GM11168 (cell line): Measurements from ENCODE around the gene ITSN1.

Source experiments
- in situ Hi-C: fragments of 300-500 bp; cut with MboI; formaldehyde crosslinking; loops from one replicate; pipeline ENCODE4 v1.12.0; 2022; ENCODE audit warnings: low sequenced_read_pairs; ENCODE audit not compliant: unreplicated experiment

ITSN1 gene

DNA sequence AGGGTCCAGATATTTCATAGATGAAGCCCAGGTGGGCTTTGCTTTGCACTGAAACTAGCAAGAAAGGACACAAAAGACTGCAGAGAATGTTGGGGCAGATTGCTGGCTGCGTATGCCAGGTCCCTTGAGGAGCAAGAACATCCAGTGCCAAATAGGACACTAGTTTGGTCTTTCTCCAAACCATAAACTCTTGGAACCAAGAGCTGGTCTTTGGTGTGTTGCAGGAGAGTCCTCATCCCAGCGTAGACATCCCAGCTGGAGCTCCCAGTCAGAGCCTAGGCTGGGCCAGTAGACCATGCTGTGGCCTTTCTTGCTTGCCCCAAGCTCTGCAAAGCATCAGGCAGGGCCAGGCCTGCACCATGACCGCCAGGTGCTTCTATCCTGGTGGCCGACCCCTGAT, 185.8 kb downstream of the ITSN1 start:
- in situ Hi-C loops: no loop called here

DNA sequence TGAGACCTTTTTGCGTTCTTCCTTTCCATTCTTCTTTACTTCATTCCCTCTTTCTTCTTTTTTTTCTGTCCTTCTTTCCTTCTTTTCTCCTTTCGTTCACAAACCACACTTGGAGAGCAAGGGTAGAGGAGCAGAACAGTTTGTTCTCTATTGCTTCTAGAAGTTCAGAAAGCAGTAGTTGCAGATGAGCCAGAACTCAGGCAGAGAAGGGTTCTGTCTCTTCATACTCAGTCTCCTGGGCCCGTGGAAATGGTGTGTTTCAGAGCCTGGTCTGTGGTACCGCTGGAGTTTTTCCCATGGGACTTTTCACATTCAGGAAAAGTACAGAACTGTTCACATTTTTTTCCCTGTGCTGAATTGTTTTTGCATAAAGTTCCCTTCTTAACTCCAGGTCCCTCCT, 186.3 kb downstream of the ITSN1 start:
- in situ Hi-C loops: no loop called here

DNA sequence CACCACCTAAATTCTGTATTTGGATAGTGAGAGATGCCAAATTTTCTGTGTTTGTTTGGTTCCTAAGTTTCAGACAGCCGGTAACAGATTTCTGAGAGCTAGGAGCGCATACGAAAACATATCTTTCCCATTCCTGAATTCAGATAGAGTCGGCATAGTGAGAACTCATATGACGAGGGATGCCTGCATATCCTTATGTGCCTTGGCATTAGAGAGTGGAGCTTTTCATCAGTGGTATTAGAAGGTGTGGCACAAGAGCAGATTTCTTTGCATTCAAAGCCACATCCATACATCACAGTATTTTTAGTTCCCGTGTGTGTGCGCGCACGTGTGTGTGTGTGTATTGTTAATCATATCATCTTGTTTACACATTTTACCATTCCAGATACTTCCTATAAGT, 187.5 kb downstream of the ITSN1 start:
- in situ Hi-C loops: no loop called here

DNA sequence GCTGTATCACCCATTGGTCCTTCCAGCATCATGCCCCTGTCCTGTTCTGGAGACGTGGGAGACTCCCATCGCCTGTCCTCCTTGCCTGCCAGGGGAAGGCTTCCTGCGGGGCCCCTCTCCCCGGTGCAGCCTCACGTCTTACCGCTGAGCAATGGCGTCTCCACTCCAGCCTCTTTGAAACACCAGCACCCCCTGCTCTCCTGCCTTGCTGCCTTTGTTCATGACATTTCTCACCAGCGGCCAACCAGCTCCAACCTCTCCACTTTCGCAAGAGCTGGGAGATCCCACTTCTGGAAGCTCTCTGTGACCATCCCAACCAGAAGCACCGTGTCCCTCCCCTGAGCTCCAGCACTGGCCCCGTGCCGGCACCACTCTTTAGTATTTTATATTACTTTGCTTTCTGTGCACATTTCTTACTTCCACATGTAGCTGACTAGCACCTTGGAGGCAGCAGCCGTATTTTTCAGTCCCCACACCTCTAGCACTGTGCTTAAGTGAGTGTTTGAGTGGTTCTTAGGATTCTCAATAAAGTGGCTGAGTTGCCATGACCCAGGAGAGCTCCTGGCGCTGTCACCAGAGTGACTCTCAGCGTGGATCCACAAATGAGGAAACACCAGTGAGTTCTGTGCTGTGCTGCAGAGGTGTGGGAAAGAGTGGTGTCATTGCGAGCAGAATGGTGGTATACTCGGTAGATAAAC, 189.8 kb downstream of the ITSN1 start:
- in situ Hi-C loops: no loop called here

DNA sequence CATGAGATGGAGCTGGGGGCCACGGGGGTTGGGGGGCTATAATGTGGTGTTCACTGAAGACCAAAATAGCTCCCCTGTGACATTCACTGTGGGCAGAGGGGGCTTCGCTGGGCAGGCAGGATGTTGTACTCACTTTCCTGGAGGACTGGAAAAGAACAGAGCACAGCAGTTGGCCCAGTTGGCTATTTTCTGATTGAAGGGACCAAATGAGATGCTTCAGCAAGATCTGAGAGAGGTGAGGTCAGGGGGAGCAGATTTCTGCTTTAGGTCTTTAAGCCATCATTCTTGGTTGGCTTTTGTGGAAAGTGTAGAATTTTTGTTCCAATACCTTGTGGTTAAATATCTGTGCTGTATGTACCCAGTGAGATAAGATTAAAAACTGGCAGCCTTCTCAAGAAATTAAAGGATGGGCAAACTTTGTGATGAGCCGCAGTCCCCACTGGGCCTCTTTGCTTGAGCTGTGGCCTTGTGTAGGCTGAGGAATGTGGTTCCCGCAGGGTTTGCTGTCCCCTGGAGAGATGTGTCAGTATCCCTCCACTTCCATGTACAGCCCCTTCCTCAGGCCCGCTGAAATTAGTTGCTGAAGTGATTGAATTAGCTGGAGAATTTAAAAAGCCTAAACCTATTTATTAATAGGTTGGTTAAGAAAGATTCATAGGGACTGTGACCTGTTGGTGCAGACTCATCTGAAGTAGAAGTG, 192.7 kb downstream of the ITSN1 start:
- in situ Hi-C loops: no loop called here

DNA sequence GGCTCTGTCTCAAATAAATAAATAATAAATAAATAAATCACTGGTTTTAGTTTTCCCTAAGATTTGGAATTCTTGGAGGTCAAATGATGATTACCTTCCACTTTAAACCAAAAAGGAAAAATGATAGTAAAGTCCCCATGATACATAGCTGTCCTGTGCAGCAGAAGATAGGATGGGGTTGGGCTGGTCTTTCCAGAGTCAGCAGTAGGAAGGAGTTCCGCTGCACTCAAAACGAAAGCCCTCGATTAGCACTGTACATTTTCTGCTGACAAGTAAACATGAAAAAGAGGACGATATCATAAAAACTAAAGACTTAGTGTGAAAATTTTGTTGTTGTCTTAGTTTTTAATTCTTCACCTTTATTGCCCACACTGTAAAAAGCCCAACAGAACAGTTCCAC, 193.6 kb downstream of the ITSN1 start:
- in situ Hi-C loops: no loop called here

DNA sequence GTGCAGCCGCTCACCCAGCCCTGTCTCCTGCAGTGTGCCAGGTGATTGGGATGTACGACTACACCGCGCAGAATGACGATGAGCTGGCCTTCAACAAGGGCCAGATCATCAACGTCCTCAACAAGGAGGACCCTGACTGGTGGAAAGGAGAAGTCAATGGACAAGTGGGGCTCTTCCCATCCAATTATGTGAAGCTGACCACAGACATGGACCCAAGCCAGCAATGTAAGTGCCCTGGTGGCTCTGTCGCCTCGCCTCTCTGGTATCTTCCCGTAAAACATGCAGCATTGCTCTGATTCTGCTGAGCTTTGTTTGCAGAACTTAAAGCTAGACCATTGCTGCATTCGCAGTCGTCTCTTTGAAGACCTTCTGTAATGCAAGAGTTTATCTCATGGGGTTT, 194.1 kb downstream of the ITSN1 start:
- in situ Hi-C loops: no loop called here

DNA sequence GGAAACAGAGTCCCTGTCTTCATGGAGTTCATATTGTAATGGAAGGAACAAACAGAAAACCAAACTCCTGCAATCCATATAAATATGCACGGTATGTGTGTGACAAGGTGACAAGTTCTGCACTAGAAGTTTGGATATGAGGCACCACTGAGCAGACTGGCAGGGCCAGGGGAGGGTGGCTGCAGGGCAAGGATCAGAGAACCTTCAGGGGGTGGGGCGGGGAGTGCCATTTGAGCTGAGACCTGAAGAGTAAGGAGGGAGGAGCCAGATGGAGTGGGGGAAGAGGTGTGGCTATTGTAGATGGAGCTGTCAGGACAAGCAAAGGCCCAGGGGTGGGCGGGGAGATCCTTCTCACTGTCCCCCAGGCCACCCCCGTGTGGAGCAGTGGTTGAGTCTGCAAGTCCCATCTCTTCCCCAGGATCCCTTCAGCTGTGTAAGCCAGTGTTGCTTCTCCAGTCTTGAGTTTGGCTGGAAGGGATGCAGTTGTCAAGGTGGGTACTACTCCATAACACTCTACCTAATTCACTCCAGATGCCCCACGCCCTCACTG, 196.9 kb downstream of the ITSN1 start:
- in situ Hi-C loops: no loop called here

DNA sequence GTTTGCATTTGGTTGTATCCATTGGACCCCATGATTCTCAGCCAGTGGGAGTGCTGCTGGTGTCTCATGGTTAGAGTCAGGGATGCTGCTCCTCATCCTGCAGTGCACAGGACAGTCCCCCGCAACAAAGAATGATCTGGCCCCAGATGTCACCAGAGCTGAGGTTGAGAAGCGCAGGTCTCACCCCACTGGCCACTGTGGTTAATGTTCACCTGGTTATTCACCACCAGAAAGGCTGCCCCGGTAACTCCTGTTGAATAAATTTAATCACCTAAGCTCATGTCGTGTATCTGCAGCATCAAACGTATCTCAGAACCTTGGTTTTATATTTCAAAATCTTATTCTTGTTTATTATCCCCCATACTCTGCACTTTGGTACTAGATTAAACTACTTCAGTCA, 197.5 kb downstream of the ITSN1 start:
- in situ Hi-C loops: no loop called here

DNA sequence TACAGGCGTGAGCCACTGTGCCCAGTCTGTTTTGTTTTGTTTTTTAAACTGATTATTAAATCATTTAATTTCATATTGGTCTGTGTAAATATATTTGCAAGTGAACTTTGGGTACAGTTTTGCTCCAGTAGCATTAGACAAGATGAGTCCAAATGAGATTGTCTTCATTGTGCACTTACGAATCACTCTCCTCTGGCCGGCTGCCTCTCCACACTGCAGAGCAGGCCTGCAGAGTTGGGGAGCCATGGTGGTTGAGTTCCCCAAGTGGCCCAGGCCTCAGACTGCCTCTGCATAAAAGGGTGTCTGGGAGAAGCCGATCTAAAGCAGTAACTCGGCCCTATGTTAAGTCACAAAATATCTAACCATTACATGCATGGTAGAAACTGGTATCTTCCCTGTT, 198.5 kb downstream of the ITSN1 start:
- in situ Hi-C loops: no loop called here

DNA sequence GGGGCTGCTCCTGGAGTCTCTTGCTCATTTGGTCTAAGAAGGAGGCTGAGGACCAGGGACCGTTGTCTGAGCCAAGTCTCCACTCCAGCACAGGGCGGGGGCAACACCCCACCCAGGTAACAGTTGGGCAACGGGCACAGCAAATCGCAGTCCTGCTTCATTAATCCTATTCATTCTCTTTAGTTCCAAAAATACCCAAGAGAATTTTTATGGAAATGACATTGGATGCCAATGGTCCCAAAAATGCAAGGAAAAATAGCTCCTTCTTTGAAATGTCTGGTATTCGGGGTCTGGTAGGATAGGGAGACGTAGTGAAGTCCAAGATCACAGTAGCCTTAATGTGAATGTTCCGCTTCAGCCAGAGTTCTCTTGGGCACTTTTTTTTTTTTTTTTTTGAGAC, 199.3 kb downstream of the ITSN1 start:
- in situ Hi-C loops: no loop called here

DNA sequence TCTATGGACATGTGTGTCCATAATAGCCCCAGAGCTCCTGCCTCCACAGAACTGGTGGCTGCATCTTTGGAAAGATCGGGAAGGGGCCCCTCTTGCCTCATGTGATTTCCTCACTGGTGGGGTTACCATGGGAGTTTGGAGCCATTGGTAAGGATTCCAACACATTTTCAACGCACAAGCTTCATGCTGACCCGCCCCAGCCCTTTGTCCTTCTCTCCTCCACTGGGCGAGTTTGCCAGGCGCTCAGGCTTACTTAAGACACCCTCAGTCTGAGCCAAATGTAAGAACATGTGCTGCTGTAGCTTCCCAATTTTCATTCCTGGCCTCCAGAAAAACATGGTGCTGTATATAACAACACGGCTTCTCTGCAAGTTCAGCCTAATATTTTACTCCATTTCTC, 200.9 kb downstream of the ITSN1 start:
- in situ Hi-C loops: no loop called here

DNA sequence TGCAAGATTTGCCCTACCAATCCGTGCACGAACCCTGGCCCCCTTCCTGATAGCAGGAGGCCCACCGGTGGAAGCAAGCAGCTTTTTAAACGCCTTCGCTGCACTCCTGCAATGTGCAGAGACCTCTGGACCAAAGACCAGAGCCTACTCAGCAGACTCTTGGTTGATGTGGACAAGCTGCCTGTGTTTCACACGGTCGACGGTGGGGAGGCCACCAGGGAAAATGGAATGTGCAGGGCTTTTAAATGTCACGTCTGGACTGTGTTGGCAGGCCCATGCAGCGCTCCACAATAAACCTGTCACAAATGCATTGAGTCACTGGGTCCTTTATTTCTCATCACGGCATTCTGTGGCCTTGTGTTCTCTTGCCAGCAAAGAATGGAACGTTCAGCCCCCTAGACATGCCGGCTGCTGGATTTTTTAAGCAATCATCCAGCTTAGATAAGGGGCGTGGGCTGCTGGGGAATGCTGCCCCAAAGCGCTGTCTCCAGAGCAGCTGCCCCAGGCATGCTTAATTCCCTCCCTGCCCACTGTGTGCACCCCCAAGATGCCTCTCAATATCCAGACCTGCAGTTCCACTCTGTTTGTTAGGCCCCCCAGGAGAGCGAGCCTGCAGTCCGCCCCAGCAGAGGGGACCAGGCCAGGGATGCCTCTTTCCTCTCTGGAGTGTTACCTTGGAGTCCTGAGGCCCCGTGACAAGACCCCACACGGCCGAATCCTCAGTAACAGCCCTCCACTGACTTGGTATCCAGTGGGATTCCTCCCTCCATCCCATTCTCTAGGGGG, 202.0 kb downstream of the ITSN1 start:
- in situ Hi-C loops: no loop called here

DNA sequence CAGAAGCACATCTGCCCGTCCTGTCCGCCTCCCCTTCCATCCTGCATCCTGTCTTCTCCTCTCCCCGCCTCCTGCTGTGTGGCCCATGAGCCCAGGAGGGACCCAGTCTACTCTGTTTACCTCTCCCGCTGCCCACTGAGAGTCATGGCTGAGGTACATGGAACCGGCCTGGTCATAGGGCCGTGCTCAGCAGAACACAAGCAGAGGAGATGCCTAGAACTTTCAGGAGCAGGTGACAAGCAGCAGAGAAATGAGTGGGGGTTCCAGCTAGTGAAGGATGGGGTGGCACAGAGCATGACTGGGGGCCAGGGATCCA, 202.5 kb downstream of the ITSN1 start:
- in situ Hi-C loops: no loop called here

DNA sequence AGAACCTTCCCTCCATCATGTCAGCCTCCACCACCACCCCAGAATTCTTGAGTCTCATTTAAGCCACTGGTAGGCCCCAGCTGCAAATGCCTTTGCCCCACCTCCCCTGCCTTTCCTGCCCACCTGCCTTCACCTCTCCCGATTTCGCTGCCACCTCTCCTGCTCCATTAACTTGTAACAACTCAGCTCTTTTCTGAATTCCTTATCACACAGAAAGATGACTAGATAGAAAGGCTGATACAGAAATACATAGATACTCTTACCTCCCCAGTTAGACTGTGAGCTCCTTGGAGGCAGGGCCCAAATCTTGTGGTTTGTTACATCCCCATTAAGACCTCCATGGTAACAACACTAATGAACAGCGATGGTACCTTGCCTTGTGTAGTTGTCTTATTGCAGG, 203.8 kb downstream of the ITSN1 start:
- in situ Hi-C loops: no loop called here

DNA sequence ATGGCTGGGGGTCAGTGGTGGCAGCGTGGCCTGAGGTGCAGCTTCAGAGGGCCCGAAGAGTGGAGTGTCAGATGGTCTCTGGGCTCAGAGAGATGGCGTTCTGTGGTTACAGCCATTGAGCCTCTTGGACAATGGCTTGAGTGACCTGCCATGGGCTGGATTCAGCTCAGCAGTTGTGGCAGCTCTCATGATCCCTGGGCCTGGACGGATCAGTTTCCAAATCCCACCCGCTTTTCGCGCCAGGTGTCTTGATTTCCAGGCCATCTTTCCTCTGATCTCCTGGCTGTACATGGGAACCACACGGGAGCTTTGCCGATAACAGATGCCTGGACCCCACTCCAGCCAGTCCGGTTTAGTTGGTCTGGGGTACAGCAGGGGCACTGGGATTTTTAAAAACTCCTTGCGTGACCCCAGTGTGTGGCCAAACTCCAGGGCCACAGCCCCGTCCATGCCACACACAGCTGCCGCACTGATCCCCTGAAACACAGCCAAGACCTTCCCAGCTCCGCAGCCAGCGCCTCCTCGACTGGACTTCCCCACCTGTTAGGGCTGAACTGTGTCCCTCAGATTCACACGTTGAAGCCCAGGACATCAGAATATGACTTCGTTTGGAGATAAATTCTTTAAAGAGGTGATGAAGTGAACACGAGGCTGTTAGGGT, 205.4 kb downstream of the ITSN1 start:
- in situ Hi-C loops: no loop called here

DNA sequence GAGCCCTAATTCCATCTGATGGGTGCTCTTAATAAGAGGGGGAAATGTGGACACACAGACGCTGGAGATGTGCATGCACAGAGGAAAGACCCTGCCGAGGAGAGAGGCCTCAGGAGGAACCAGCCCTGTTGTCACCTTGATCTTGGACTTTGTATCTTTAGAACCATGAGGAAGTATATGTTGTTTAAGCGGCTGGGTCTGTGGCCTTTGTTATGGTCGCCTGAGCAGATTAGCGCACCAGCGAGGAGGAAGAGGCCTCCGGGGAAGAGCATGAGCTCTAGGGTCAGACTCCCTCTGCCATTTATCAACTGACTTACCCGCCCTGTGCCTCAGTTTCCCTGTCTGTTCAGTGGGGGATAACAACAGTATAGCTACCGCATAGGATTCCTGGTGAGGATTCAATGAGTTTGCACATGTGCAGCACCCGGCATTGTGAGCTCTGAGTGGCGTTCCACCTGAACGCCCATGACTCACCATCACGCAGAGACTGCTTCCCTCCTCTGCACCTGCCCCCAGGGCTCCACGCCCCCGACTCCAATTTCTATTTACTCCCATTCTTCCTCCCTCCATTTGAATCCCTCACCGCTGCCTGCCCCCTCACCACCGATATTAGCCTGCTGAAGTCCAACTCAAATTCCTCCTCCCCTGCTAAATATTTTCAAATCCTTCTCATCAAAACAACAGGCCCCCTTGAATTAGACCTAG, 206.1 kb downstream of the ITSN1 start:
- in situ Hi-C loops: no loop called here

DNA sequence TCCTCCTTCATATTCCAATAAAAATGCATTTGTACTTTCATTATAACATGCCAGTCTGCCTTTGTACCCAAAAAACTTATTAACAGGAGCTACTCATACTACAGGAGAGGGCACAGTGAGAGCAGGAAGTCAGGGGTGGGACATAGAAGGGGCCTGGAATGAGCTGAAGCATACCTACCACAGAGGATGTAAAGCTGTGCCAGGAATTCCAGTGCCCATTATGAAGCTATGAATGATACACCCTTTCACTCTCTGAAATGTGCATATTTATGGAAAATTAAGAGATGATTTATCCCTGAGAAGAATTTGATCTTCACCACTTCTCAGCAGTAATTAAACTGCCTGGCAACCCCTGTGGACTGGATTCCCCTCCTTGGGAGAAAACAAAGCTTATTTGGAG, 207.5 kb downstream of the ITSN1 start:
- in situ Hi-C loops: no loop called here

DNA sequence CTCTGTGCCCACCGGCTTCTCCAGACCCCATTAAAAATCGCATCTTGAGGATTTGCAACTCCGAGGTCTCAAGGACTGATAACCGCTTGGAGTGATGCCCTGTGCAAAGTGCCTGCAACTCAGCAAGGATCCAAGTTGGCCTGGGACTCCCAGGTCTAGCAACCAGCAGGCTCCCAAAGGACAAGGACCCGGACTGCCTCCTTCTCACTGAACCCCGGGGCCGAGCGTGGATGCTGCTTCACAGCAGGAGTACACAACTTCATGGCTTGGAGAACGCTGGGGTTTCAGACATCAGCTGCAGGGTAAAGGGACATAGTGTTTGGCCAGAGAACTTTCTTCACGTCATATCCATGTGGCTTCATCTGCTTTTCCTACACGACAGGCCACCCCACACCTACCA, 208.1 kb downstream of the ITSN1 start:
- in situ Hi-C loops: no loop called here

DNA sequence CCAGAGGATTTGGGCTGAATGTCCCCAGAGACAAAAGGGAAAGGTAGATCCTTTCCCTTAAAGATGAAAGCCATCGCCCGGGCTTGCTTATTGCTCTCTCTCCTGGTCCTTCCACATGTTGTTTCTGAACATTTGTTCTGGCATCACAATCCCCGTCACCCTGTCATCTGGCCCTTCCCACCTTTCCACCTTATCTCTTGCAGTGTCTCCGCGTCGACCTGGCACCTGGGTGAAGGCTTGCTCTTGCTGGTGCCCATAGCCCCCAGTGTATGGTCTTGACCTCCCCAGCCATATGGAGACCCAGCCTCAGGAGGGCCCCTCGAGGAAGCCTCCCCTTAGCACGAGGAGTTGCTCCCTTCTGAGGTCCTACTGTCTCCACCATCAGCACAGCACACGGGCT, 208.7 kb downstream of the ITSN1 start:
- in situ Hi-C loops: no loop called here
